GM12892 (cell line): ENCODE measurements around the gene TRIL.

Experiments
- POLR2A ChIP-seq: IDR thresholded peaks from 2 replicates; pipeline ENCODE4 v1.6.1; 2011; ENCODE audit warnings: low read depth, low read length, control low read depth
- POLR2AphosphoS5 ChIP-seq: IDR thresholded peaks from 2 replicates; pipeline ENCODE4 v1.6.1; 2011; ENCODE audit warnings: low read depth, low read length, control low read depth
- TAF1 ChIP-seq: IDR thresholded peaks from 2 replicates; pipeline ENCODE4 v1.6.1; 2011; ENCODE audit warnings: low read depth, mild to moderate bottlenecking, control low read depth, low read length, borderline replicate concordance

DNA sequence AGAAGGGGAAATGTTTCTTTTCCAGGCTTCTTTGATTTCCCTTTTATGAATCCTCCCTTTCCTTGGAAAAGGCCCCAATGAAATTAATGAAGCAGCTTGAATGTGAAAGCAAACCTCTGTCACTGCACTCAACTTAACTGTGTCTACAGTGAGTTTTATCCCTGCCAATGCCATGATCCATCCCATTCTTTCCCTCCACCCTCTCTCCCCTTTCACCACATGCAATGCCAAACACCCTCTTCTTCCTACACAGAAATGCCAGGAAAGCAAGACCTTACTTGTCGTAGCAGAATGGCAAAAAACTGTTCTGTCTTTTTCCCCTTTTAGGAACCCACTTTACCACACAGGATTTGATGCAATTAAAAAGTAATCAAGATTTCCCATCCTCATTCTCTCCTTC lies 47.3 kb upstream of the TRIL start:
- TF ChIP-seq TAF1 = no peak
- TF ChIP-seq POLR2AphosphoS5 = no peak
- no peak for TF ChIP-seq POLR2A
